Activated gamma-delta T cell (primary cell): ENCODE results near the gene FCHO1.

ENCODE experiments used
- DNase-seq: peaks from one replicate; lab custom pipeline; 2025; lab: John Stamatoyannopoulos, UW
- total RNA-seq, 2 donors: gene quantifications; one replicate each; lab custom pipeline; 2026; lab: John Stamatoyannopoulos, UW

The FCHO1 gene
- 92.3 to 108 reads per million in 2 donors for total RNA-seq

DNA sequence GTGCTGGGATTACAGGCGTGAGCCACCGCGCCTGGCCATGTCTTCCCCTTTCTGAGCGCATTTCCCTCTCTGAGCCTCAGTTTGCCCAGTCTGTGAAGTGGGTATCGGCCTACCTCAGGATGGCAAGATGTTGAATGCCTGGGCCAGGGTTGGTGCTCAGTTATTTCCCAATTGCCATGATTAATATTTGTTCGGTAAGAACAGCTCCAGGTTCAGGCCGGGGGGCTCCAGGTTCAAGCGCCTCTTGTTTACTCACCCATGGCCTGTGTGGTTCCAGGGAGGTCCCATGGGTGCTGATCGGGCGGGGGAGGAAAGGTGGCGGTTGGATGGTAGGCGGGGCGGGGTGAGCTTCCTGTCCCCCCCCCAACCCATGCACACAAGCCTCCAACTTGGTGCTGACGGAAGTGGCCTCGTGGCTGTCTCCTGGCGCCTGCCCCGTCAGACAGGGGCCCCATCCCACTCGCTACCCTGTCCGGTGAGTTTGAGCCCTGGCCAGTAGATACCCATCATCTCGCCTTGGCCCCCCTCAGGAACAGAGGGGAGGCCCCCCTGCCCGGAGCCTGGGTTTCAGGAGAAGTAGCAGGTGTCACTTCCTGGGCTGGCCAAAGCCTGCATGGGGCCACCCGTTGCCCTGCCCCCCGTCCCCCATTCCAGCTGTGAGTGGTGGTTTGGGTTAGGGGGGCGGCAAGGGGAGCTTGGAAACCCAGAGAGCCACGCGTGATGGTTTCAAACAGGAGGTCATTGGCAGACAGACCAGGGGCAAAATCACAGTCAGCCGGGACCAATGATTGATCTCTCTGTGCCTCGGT is at the start of gene FCHO1:
Gene FCHO1, plus strand, starts transcription at position 375 of the 809 bp plus-strand sequence. CDS start 3,688 bp downstream, outside the sequence.
- DNase-seq = peak; percentile 66

GRCh38 chr19:17703824-17704463 is 47.3 kb upstream of the FCHO1 start:
- DNase-seq = no peak

DNA sequence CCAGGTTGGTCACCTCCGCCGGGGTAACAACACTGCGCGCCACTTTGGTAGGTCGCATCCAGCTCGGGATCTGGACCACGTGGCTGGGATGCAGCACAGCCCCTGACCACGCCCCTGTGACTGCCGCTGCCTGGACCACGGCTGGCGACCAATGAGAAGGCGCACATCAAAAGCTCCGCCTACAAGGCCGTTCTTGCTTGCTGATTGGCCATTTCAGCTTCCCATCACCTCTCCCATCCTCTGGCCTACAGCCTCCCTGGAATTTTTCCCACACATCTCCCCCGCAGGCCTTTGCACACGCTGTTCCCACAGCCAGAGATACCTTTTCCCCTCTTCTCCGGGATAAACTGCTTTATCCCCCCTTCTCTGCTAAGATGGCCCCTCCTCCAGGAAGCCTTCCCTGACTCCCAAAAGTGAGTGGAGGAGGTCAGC is 44.5 kb upstream of the FCHO1 start:
- DNase-seq = no peak

GRCh38 chr19:17711851-17712250 is 39.4 kb upstream of the FCHO1 start:
- no peak for DNase-seq

DNA sequence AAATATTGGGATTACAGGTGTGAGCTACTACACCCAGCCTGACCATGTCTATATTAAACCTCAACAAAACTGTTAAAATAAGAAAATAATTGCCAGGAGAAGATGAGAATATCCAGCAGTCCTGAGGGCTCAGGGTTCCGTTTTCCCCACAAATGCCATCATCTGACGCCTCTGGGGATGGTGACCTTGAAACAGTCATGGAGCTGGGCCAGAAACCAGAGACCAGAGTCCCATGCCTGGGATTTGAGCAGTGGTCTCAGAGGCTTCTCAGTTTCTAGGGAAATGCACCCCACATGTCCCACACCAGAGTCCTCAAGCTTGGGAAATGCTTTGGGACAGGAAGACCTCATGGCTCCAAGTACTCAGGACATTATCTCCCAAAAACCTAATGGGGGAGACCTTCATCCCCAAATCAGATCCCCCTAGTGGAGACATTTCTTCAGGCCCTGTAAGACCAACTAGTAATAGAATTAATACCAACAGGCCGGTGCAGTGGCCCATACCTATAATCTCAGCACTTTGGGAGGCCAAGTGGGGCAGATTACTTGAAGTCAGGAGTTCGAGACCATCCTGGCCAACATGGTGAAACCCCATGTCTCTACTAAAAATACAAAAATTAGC is 34.9 kb upstream of the FCHO1 start:
- DNase-seq = no peak

- DNase-seq = no peak
Measured at GRCh38 chr19:17718550-17718946, 32.7 kb upstream of the FCHO1 start.

DNA sequence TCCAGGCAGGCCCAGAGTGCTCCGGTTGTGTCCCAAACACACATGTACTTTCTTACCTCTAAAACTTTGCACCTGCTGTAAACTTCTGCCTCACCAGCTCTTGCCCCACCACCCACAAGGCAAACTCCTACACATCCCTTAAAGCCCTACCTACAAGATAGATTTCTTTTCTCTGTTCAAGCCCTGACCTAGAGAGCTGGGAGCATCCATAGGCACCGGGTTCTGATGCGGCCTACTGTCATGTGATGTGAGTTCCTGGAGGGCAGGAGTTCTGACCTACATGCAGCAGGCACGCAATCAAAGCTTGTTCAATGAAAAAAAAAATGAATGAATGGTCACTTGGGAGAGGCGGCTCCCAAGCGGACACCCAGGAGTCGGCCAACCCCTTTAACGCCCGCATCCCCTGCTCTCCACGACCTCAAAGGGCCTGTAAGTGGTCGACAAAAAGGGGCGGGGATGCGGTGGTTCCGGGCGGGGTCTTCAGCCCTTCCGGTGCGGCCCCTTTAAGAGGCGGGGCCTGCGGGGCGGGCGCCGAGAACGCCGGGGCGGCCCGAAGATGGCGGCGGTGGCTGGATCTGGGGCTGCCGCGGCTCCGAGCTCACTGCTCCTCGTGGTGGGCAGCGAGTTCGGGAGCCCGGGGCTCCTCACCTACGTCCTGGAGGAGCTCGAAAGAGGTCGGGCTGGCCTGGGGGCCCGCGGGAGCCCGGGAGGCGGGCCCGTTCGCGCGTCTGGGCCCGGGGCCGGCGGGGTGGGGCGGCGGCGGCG is 32.1 kb upstream of the FCHO1 start, which contains the start of gene MAP1S:
Gene MAP1S, plus strand, starts transcription at position 534 of the 765 bp plus-strand sequence. Its CDS starts 23 bp downstream, at position 557.
- peak; percentile 44 for DNase-seq

GRCh38 chr19:17719730-17720400 is 31.4 kb upstream of the FCHO1 start:
- no peak for DNase-seq

- DNase-seq = no peak
Measured at GRCh38 chr19:17720440-17720839, 30.8 kb upstream of the FCHO1 start.

DNA sequence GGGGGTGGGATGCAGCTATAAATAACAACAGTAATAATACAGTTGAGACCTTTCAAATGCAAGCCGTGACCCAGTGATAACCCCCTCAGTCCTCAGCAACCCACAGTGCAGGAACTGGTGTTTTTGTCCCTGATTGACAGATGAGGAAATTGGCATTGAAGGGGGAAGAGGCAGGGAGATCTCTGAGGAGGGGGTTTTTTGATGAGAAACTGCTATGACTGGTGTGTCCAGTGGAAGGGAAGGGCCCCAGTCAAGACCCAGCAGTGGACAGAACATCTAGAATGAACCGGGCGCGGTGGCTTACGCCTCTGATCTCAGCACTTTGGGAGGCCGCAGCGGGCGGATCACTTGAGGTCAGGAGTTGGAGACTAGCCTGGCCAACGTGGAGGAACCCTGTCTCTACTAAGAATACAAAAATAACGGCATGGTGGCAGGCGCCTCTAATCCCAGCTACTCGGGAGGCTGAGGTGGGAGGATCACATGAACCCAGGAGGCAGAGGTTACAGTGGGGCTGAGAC is 30.1 kb upstream of the FCHO1 start:
- no peak for DNase-seq

DNA sequence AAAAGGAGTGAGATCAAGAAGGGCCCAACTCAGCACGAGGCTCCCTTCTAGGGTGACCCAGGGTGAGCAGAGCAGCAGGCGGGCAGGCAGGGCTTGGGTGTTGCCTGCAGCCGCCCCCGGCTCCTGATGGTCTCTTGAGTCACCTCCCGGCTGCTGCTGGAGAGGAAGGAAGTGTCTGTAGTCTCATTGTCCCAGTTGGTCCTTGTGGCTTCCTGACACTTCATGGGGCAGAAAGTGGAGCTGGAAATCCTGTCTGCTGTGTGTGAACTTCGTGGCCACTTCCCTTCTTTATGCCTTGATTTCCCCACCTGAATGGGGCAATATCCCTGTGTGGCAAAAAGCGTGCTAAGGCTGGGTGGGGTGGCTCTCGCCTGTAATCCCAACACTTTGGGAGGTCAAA is 29.5 kb upstream of the FCHO1 start:
- no peak for DNase-seq

- DNase-seq = no peak
Measured at GRCh38 chr19:17722655-17723240, 28.5 kb upstream of the FCHO1 start.

GRCh38 chr19:17724655-17725054 is 26.6 kb upstream of the FCHO1 start:
- DNase-seq = no peak

DNA sequence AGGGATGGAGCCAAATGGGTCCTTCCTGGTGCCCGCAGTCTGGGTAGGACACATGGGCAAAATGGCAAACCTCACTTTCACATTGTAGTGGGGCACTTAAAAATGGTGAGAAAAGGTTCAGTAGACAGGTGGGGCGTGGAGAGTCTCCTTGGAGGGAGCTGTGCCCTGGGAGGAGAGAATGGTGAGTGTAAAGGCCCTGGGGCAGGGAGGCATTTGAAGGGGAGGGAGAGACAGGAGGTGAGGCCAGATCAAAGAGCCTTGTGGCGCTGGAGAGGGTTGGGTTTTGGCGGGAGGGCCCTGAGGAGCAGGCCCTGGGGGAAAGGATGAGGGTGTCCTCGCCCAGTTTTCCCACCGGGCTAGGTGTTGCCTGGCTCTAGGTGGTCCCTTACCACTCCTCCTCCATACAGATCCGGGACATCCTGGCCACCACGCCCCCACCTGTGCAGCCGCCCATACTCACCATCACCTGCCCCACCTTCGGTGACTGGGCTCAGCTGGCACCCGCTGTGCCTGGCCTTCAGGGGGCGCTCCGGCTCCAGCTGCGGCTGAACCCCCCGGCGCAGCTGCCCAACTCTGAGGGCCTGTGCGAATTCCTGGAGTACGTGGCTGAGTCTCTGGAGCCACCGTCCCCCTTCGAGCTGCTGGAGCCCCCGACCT is 25.7 kb upstream of the FCHO1 start:
- no peak for DNase-seq

- no peak for DNase-seq
Measured at GRCh38 chr19:17726136-17726741, 25.0 kb upstream of the FCHO1 start.

DNA sequence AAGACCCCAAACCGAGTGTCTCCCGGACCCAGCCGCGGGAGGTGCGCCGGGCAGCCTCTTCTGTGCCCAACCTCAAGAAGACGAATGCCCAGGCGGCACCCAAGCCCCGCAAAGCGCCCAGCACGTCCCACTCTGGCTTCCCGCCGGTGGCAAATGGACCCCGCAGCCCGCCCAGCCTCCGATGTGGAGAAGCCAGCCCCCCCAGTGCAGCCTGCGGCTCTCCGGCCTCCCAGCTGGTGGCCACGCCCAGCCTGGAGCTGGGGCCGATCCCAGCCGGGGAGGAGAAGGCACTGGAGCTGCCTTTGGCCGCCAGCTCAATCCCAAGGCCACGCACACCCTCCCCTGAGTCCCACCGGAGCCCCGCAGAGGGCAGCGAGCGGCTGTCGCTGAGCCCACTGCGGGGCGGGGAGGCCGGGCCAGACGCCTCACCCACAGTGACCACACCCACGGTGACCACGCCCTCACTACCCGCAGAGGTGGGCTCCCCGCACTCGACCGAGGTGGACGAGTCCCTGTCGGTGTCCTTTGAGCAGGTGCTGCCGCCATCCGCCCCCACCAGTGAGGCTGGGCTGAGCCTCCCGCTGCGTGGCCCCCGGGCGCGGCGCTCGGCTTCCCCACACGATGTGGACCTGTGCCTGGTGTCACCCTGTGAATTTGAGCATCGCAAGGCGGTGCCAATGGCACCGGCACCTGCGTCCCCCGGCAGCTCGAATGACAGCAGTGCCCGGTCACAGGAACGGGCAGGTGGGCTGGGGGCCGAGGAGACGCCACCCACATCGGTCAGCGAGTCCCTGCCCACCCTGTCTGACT is 24.1 kb upstream of the FCHO1 start:
- no peak for DNase-seq

DNA sequence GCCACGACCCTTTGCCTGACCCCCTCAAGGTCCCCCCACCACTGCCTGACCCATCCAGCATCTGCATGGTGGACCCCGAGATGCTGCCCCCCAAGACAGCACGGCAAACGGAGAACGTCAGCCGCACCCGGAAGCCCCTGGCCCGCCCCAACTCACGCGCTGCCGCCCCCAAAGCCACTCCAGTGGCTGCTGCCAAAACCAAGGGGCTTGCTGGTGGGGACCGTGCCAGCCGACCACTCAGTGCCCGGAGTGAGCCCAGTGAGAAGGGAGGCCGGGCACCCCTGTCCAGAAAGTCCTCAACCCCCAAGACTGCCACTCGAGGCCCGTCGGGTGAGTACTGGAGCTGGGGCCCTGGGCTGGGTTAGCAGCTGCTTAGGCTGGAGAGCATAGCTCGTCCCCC is 23.4 kb upstream of the FCHO1 start:
- DNase-seq = no peak

DNA sequence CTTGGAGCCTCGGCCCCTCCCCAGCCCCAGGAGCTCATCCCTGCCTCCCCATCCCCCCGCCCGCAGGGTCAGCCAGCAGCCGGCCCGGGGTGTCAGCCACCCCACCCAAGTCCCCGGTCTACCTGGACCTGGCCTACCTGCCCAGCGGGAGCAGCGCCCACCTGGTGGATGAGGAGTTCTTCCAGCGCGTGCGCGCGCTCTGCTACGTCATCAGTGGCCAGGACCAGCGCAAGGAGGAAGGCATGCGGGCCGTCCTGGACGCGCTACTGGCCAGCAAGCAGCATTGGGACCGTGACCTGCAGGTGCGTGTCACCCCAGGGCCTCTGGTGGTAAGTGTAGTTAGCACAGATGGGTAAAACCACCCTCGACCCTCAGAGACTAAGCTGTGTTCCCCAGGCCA is 18.1 kb upstream of the FCHO1 start:
- no peak for DNase-seq

GRCh38 chr19:17734146-17734545 is 17.1 kb upstream of the FCHO1 start:
- DNase-seq = no peak
